Measurements from ENCODE around the gene GDPD1.
"Not testable (repeated sequence)": the region's sequence is repeated elsewhere in the genome, so short reads cannot be mapped to it uniquely, and the experiment has no call there.

GDPD1 gene

DNA sequence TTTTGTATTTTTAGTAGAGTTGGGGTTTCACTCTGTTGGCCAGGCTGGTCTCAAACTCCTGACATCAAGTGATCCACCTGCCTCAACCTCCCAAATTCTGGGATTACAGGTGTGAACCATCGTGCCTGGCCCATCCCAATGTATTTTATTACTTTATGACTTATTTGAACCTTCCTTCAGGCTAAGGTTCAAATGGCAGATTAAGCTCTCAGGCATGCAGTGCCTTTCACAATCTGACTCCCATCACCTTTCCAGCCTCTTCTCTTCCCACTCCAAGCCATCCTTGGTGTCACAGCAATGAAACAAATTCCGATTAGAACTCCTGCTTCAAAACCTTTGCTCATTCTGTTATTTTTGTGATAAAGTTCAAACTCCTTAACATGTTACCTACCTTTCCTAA is 84.5 kb downstream of the GDPD1 start:
- H3K27ac ChIP-seq (ENCODE audit: insufficient read depth in 1 of 2, low read depth in 1 of 2, low read length in 2 of 2, poor library complexity in 1 of 2, severe bottlenecking in 2 of 2) = no peak overlapping the region
- CTCF ChIA-PET = interaction anchor here (0.6 kb wide), 1 partner anchor 44 kb away, joined by 3 read pairs; no protein-coding TSS in a partner anchor
- H3K4me1 ChIP-seq (ENCODE audit: control extremely low read depth in 1 of 4, control insufficient read depth in 4 of 4, insufficient read depth in 4 of 4, low read length in 3 of 4) = peaks cover 0 to 2% (median 0%) of the 10 kb centered on the region in 4 experiments
- no peak for DNase-seq
- H3K9me3 ChIP-seq (ENCODE audit: control extremely low read depth in 1 of 5, control insufficient read depth in 4 of 5, insufficient read depth in 2 of 5, low read depth in 1 of 5, low read length in 4 of 5) = no peaks in the 10 kb centered on the region
- WGBS (ENCODE audit: insufficient coverage) = 100% methylated on average over 2 of the region's 2 CpGs
- H3K27me3 ChIP-seq (replicated peaks in 2 of 5; ENCODE audit: control insufficient read depth in 4 of 5, insufficient read depth in 5 of 5, low read length in 4 of 5) = no peaks in the 10 kb centered on the region
- H3K4me3 ChIP-seq (ENCODE audit: control insufficient read depth in 1 of 7, extremely low read depth in 1 of 7, insufficient read depth in 4 of 7, low read depth in 2 of 7, low read length in 6 of 7) = no peak overlapping the region
- no peaks in the 10 kb centered on the region for H3K36me3 ChIP-seq (ENCODE audit: control insufficient read depth in 4 of 4, insufficient read depth in 4 of 4, low read length in 3 of 4)
- POLR2A ChIA-PET = no interaction called here

DNA sequence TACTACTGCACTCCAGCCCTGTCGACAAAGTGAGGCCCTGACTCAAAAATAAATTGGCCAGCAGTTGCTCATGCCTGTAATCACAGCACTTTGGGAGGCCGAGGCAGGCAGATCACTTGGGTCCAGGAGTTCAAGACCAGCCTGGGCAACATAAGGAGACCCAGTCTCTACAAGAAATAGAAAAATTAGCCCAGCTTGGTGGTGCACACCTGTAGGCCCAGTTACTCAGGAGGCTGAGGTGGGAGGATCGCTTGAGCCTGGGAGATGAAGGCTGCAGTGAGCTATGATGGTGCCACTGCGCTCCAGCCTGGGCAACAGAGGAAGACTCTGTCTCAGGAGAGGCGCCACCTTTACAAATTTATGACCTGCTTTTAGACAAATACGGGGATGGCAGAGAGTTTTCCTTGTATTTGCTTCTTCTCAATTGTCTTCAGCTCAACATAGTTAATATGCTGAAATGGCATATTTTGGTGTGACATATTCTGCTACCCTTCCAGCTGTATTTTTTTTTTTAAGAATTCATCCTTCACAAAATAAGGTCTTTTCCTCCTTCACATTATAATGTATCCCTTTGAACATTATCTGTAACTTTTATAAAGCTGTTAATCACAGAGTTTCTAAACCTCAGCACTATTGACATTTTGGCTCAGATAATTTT is 90.1 kb downstream of the GDPD1 start:
- no peak for DNase-seq
- Histone ChIP-seq H3K4me1 (ENCODE audit: control extremely low read depth in 1 of 4, control insufficient read depth in 4 of 4, insufficient read depth in 4 of 4, low read length in 3 of 4) (no peaks in the 10 kb centered on the region), H3K27ac (ENCODE audit: insufficient read depth in 1 of 2, low read depth in 1 of 2, low read length in 2 of 2, poor library complexity in 1 of 2, severe bottlenecking in 2 of 2) (no peak overlapping the region), H3K9me3 (ENCODE audit: control extremely low read depth in 1 of 5, control insufficient read depth in 4 of 5, insufficient read depth in 2 of 5, low read depth in 1 of 5, low read length in 4 of 5) (no peaks in the 10 kb centered on the region), H3K36me3 (ENCODE audit: control insufficient read depth in 4 of 4, insufficient read depth in 4 of 4, low read length in 3 of 4) (no peaks in the 10 kb centered on the region), H3K27me3 (replicated peaks in 2 of 5; ENCODE audit: control insufficient read depth in 4 of 5, insufficient read depth in 5 of 5, low read length in 4 of 5) (no peaks in the 10 kb centered on the region), H3K4me3 (ENCODE audit: control insufficient read depth in 1 of 7, extremely low read depth in 1 of 7, insufficient read depth in 4 of 7, low read depth in 2 of 7, low read length in 6 of 7) (no peak overlapping the region)
- 93% methylated on average over 4 of the region's 6 CpGs for WGBS (ENCODE audit: insufficient coverage)
- ChIA-PET POLR2A (interaction anchor here (0.7 kb wide), 1 partner anchor 1437 kb away, joined by 6 read pairs; no protein-coding TSS in a partner anchor), CTCF (interaction anchor here (0.6 to 13.4 kb wide), 19 partner anchors 11 to 397 kb away, joined by 3 to 128 read pairs (median 3); partner anchors contain the start of gene PTRH2)

DNA sequence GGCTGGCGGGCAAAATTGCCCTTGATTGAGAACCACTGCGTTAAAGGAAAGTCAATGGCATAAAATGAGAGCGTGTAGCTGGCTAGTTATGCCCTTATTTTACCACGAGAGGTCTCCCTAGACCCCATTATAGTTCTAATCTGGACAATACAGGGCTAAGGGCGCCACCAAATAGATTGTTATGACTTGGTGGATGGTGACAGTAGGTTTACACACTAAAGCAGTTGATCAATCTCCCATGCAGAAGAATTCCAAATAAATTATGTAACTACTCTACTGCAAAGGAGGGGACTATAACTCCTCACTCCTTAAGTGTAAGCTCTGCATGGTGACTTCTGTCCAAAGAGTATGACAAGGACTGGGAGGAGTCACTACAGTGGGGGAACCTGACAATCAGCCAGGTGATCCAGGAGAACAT is 90.7 kb downstream of the GDPD1 start:
- Histone ChIP-seq H3K36me3 (ENCODE audit: control insufficient read depth in 4 of 4, insufficient read depth in 4 of 4, low read length in 3 of 4) (no peaks in the 10 kb centered on the region), H3K4me1 (ENCODE audit: control extremely low read depth in 1 of 4, control insufficient read depth in 4 of 4, insufficient read depth in 4 of 4, low read length in 3 of 4) (no peaks in the 10 kb centered on the region), H3K4me3 (ENCODE audit: control insufficient read depth in 1 of 7, extremely low read depth in 1 of 7, insufficient read depth in 4 of 7, low read depth in 2 of 7, low read length in 6 of 7) (no peak overlapping the region), H3K9me3 (ENCODE audit: control extremely low read depth in 1 of 5, control insufficient read depth in 4 of 5, insufficient read depth in 2 of 5, low read depth in 1 of 5, low read length in 4 of 5) (no peaks in the 10 kb centered on the region), H3K27me3 (replicated peaks in 2 of 5; ENCODE audit: control insufficient read depth in 4 of 5, insufficient read depth in 5 of 5, low read length in 4 of 5) (no peaks in the 10 kb centered on the region), H3K27ac (ENCODE audit: insufficient read depth in 1 of 2, low read depth in 1 of 2, low read length in 2 of 2, poor library complexity in 1 of 2, severe bottlenecking in 2 of 2) (no peak overlapping the region)
- CTCF ChIA-PET = interaction anchor here (0.6 to 13.4 kb wide), 18 partner anchors 11 to 247 kb away, joined by 3 to 128 read pairs (median 4); no protein-coding TSS in a partner anchor
- peak; percentile 70 to 82 (median 71) for DNase-seq
- WGBS (ENCODE audit: insufficient coverage) = 5% methylated on average over 4 of the region's 5 CpGs
- POLR2A ChIA-PET = interaction anchor here (0.7 kb wide), 1 partner anchor 543 kb away, joined by 3 read pairs; no protein-coding TSS in a partner anchor

DNA sequence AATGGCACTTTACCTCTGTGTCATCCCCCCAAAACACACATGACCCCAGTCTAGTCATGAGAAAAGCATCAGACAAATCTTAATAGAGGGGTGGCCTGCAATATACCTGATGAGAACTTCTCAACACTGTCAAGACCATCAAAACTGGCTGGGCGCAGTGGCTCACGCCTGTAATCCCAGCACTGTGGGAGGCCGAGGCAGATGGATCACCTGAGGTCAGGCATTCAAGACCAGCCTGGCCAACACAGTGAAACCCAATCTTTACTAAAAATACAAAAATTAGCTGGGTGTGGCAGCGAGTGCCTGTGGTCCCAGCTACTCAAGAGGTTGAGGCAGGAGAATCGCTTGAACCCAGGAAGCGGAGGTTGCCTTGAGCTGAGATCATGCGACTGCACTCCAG is 91.2 kb downstream of the GDPD1 start:
- ChIA-PET CTCF (interaction anchor here (0.6 to 13.4 kb wide), 14 partner anchors 12 to 247 kb away, joined by 3 to 128 read pairs (median 4); no protein-coding TSS in a partner anchor), POLR2A (interaction anchor here (0.7 kb wide), 1 partner anchor 543 kb away, joined by 3 read pairs; no protein-coding TSS in a partner anchor)
- not testable (repeated sequence) for H3K27ac ChIP-seq (ENCODE audit: insufficient read depth in 1 of 2, low read depth in 1 of 2, low read length in 2 of 2, poor library complexity in 1 of 2, severe bottlenecking in 2 of 2); H3K4me3 ChIP-seq (ENCODE audit: control insufficient read depth in 1 of 7, extremely low read depth in 1 of 7, insufficient read depth in 4 of 7, low read depth in 2 of 7, low read length in 6 of 7); H3K27me3 ChIP-seq (replicated peaks in 2 of 5; ENCODE audit: control insufficient read depth in 4 of 5, insufficient read depth in 5 of 5, low read length in 4 of 5); DNase-seq; H3K4me1 ChIP-seq (ENCODE audit: control extremely low read depth in 1 of 4, control insufficient read depth in 4 of 4, insufficient read depth in 4 of 4, low read length in 3 of 4); H3K9me3 ChIP-seq (ENCODE audit: control extremely low read depth in 1 of 5, control insufficient read depth in 4 of 5, insufficient read depth in 2 of 5, low read depth in 1 of 5, low read length in 4 of 5); H3K36me3 ChIP-seq (ENCODE audit: control insufficient read depth in 4 of 4, insufficient read depth in 4 of 4, low read length in 3 of 4)
- 95% methylated on average over 6 of the region's 7 CpGs for WGBS (ENCODE audit: insufficient coverage)

DNA sequence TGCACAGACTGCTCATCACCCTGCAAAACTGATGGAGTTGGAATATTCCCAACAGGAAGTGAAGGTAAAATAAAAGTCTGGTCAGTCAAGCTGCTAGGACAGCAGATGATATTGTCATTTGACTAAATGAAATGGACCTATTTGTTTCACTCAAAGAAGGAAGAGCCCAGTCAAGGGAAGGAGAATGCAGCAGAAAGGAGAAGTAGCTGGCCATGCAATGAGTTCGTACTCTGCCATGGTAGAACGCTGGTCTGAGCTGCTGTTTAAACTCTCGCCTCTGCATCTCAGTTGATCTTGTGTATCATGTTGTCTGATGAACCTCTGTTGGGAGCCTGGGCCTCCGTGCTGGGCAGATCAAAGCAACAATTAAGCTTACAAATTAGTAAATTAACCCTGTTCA is 95.6 kb downstream of the GDPD1 start:
- no peak overlapping the region for H3K27ac ChIP-seq (ENCODE audit: insufficient read depth in 1 of 2, low read depth in 1 of 2, low read length in 2 of 2, poor library complexity in 1 of 2, severe bottlenecking in 2 of 2)
- H3K36me3 ChIP-seq (ENCODE audit: control insufficient read depth in 4 of 4, insufficient read depth in 4 of 4, low read length in 3 of 4) = no peaks in the 10 kb centered on the region
- no peak overlapping the region for H3K4me3 ChIP-seq (ENCODE audit: control insufficient read depth in 1 of 7, extremely low read depth in 1 of 7, insufficient read depth in 4 of 7, low read depth in 2 of 7, low read length in 6 of 7)
- no peaks in the 10 kb centered on the region for H3K9me3 ChIP-seq (ENCODE audit: control extremely low read depth in 1 of 5, control insufficient read depth in 4 of 5, insufficient read depth in 2 of 5, low read depth in 1 of 5, low read length in 4 of 5)
- DNase-seq = peak in 1 of 3 donors; percentile 21
- ChIA-PET POLR2A (no interaction called here), CTCF (interaction anchor here (0.9 to 13.4 kb wide), 6 partner anchors 14 to 125 kb away, joined by 3 to 128 read pairs (median 4); no protein-coding TSS in a partner anchor)
- 64% methylated on average over 3 of the region's 4 CpGs for WGBS (ENCODE audit: insufficient coverage)
- no peaks in the 10 kb centered on the region for H3K27me3 ChIP-seq (replicated peaks in 2 of 5; ENCODE audit: control insufficient read depth in 4 of 5, insufficient read depth in 5 of 5, low read length in 4 of 5)
- no peaks in the 10 kb centered on the region for H3K4me1 ChIP-seq (ENCODE audit: control extremely low read depth in 1 of 4, control insufficient read depth in 4 of 4, insufficient read depth in 4 of 4, low read length in 3 of 4)

Measured in common myeloid progenitor, CD34-positive (primary cell).